HL-60 (cell line): ENCODE measurements around the gene CASKIN2.

Source experiments
- REST ChIP-seq: IDR thresholded peaks from 2 replicates; pipeline ENCODE4 v1.6.1; 2012; ENCODE audit warnings: low read depth; ENCODE audit not compliant: insufficient replicate concordance
- TF ChIP-seq, protein P1 (sequence below): IDR thresholded peaks from one replicate; pipeline ENCODE4 v1.5.1; 2011; ENCODE audit warnings: low read length, control low read depth, inconsistent platforms; ENCODE audit not compliant: insufficient read depth

DNA sequence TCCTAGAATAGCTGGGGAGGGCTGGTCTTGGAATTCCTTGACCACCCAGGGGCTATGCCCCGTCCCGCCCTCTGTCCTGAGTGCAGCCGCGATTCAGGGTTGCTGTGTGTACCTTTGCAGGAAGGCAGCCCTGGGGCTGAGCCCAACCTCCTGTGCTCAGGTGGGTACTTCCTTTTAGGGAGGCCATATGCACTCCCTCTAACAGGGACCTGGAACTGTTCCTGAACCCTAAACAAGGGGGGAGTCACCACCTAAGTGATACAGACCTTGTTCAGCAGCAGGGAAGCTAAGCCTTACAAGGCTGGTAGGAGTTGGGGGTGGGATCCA is 34.8 kb upstream of the CASKIN2 start:
- TF ChIP-seq, protein P1, sequence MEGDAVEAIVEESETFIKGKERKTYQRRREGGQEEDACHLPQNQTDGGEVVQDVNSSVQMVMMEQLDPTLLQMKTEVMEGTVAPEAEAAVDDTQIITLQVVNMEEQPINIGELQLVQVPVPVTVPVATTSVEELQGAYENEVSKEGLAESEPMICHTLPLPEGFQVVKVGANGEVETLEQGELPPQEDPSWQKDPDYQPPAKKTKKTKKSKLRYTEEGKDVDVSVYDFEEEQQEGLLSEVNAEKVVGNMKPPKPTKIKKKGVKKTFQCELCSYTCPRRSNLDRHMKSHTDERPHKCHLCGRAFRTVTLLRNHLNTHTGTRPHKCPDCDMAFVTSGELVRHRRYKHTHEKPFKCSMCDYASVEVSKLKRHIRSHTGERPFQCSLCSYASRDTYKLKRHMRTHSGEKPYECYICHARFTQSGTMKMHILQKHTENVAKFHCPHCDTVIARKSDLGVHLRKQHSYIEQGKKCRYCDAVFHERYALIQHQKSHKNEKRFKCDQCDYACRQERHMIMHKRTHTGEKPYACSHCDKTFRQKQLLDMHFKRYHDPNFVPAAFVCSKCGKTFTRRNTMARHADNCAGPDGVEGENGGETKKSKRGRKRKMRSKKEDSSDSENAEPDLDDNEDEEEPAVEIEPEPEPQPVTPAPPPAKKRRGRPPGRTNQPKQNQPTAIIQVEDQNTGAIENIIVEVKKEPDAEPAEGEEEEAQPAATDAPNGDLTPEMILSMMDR: no peak
- no peak for TF ChIP-seq REST
